ENCODE data around the gene ADAMTS1.

ADAMTS1 gene

DNA sequence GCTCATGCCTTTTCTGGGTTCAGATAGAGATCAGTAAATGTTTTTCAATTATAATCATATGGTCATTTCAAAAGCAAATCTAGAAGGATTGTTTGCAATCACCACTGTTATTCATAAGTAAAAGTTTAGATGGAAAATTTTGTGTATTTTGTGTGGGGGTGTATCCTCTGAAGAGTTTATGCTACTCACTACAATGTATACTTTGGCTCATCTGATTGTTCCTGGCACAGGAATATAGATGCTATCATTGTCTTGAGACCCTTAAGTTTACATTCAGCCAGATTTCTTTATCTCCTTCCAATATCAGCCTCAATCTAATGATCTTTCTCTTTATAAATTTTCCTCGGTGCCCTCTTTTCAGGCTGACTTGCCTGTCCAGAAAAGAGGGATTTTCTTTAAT, 33.0 kb downstream of the ADAMTS1 start:
- no peak for DNase-seq (ENCODE audit: low read depth)

DNA sequence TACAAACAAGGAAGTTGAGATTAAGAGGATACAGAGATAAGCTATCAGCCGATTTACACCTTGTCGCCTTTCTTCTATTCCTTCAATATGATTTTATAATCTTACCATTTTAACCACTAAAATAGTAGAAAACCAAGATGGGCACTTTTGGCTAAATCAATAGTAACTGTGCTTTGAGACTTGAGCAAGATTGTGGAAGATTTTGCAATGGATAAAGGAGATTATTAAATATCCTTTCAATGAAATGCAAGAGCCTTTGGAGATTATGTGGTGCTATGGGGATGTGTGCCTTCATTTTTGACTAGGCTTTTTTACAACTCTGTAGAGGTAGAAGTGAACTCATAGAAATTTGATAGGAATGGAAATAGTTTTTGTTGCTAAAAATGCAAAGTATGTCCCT, 33.7 kb downstream of the ADAMTS1 start:
- no peak for DNase-seq (ENCODE audit: low read depth)

DNA sequence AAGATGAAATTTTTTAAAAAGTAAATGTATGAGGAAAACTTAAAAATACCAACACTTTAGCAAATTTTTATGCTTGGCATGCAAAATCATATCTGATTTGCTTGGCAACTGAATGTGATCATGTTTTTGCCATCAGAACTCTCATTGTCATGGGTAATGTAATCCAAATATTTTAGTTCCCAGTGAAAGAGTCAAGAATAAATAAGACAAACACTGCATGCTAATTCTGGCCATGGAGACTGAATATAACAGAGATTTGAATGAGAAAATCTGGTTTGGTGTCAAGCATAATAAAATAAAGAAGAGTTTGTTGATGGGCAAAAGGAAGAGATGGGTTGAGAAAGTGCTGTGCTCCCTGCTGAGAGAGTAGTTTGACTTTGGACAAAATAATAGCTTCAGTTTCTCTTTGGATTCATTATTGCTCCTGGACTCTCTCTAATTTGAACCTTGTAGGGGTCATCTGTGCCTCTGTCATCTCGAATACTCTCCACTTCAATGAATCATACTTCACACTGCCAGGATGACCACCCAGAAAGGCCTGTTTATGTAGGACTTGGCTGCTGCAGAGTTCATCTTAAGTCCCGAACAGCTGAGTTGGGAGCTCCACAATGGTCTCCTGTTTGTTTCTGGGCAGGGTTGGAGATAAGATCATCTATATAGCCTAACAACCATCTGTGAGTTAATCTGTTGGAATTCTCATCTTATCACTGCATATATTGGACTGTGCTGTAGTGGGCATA, 34.4 kb downstream of the ADAMTS1 start:
- DNase-seq (ENCODE audit: low read depth), result no peak

DNA sequence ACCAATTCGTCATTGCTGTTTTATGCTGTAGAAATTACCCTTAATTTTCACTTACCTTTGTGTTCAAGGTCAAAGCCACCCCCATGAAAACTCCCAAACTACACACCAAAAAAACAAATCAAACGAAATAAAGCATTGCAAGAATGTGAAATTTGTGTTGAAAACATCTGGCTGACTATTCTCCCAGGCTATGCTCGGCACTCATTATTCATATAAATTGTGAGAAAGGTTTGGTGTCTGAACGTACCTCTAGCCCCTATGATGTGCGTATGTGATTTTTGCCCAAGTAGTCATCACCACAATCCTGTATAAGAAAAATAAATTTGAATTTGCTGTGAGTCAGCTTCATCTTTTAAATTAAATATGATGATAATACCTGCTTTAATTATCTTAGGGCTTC, 34.9 kb downstream of the ADAMTS1 start:
- no peak for DNase-seq (ENCODE audit: low read depth)

DNA sequence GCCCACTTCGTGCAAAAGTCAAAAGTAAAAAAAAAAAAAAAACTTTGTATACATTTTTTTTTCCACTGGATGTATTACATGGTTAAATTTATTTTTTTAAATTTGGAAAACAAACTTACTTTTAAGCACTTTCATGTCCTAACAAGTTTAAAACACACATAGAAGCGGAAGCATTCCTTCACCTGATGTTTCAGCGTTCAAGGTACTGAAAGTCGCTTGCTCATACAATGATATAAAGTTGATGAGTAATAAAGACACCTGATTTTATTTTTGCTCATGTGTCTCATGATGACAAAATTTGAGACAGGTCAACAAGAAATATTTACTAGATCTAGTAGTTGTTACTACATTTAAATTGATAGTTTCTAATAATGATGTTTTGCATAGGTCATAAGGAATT, 35.5 kb downstream of the ADAMTS1 start:
- no peak for DNase-seq (ENCODE audit: low read depth)

DNA sequence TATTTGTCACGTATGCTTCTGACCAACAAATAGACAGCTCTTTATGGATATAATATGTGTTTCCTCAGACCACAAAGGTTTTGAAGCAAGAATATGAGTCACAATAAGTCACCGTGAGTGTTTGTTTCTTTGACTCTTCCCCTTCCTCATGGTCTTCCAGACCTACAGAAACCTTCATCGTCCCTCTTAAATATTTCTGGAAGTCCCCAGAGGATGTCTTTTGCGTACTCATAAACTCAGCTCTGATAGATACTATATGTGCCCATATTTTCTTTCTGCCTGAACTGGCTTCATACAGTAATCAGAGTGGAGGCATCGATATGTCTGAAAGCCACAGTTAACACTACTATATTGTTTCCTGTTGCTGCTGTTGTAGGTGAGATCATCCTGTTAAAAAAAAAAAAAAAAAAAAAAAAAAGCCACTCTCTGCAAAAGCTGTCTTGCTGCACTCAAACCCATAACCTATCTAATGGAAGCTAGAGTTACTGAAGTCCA, 38.4 kb downstream of the ADAMTS1 start:
- DNase-seq (ENCODE audit: low read depth), result no peak

DNA sequence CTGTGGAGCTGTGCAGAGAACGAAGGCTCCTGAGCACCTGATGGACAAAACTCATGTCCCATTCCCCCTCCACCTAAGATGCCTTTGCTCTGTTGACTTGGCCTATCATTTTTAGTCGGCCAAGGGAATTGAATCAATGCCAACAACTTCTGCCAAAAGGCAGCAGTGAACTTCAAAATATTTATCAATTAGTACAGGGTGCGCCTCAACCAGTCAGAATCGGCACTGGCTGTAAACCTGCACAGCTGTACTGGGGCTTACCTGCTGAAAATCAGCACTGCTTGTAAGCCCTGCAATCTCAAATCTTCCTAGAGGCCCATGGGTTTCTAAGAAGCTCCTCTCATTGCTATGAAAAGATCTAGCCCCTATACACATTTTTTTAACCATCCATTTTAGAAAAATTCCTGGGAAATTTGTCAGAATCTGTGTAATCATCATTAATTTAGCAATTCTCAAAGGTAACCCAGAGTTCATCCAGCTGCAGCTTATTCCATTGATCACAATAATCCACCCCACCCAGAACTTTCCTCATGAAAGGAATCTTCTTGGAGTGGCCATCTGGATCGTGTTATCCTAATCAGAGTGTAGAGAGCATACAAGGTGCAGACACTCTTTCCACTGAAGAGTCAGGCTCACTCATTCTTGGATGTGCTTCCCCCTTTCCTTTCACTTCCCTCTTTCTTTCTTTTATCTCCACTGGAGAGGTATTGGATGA, 40.2 kb downstream of the ADAMTS1 start:
- DNase-seq (ENCODE audit: low read depth), result no peak

DNA sequence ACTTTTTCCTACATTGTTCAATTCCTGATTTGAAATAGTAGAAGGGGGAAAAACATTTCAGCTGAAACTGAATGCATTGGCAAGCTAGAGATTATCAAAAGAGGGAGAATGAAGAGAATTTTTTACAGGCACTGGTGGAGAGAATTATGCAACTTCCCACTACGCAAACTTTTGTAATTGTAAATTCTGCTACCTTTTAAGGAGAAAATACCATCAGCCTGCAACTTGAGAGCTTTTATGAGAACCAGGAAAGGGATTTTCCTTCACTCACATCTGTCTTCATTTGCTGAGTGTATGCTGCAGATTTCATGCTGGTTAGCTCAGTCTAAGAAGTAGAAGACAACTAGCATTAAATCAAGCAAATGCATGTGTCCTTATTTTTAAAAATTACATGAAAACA, 43.7 kb downstream of the ADAMTS1 start:
- DNase-seq (ENCODE audit: low read depth), result no peak

DNA sequence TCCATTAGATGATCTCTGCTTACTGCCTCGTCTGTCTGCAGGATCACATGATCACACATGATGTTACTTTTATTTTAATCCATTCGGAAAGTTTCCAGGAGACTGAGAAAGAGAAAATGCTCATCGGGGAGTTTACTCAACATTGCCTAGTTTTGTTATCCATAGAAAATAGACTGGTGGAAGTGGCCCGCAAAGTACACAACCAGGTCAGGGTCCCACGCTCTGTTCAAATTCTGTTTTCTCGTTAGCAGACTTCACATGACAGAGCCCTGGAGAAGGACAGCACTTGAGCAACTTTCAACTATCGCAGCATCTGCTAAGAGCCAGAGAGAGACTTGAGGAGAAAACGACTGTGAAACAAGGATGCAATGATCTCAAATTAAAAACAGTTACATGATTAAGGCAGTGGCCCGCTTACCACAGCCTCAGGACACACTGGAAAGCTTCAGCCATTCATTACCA, 44.2 kb downstream of the ADAMTS1 start:
- no peak for DNase-seq (ENCODE audit: low read depth)

DNA sequence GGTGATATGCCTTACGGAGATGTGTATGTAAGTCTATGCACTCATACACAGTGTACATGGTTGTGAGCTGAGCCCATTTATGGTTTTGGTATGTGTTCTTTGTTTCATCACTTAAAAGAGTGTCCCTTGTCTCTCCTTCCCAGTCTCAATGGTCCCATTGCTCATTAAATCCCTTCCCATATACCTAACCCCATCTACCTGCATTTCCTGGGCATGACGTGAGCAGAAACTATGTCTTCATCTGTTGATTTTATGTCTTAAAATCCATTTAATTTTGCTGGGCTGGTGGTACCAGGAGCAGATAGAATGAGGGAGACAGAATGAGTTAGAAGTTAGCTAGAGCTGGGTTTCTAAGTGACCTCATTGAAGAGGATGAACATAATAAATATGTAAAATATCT, 44.8 kb downstream of the ADAMTS1 start:
- DNase-seq (ENCODE audit: low read depth), result no peak

DNA sequence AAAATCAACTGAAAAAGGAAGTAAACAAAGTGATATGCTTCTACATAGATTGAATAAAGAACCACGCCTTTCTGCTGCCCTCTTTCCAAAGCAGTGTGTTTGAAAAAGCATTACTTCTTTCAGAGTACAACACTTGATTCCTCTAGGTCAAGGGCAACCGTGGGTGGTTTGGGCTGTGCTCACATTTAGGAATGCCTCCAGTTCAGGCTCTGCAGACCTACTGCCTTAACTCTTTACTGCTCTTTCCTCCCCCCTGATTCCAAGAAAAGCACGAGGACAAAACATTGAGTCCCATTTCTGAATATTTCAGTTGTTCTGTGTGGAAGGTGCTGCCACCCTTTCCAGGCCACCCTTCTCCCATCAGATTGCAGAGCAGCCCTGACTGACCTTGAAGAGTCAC, 45.2 kb downstream of the ADAMTS1 start:
- no peak for DNase-seq (ENCODE audit: low read depth)

DNA sequence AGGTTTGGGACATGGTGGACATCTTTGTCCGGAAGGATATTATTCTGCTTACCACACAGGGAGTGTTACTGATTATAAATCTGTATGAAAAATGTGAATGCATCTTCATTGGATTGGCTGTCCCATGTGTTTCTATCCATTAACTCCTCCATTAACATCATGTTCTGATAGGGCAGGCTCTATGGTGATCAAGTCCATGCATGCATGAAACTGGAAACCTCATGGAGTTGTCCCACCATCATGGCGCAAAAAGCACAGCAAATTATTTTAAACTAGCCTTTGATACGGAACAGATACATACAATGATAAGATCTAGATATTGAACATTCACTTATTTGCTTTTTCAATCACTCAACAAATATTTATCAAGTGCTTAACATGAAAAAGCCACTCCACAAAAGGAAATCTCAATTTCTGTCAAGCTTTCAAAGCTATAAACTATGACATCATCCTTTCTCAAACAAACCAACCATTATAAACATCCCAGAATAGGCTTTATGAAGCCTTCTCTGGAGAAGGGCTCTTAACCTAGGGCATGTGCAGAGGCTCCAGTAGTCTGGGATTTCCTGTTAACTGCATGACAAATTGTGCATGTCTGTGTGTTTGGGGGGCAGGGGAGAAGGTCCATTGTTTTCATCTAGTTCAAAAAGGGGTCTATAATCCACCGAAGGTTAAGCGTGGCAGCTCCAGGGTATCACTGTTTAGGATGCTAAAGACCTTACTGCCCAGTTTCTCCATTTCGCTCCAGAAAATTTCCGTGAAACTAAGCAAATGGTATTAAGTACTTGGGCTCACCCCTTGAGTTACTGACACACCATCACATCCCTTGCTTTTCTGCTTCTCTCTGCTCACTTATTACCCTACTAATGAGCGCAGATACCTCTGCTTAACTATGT, 46.1 kb downstream of the ADAMTS1 start:
- no peak for DNase-seq (ENCODE audit: low read depth)

DNA sequence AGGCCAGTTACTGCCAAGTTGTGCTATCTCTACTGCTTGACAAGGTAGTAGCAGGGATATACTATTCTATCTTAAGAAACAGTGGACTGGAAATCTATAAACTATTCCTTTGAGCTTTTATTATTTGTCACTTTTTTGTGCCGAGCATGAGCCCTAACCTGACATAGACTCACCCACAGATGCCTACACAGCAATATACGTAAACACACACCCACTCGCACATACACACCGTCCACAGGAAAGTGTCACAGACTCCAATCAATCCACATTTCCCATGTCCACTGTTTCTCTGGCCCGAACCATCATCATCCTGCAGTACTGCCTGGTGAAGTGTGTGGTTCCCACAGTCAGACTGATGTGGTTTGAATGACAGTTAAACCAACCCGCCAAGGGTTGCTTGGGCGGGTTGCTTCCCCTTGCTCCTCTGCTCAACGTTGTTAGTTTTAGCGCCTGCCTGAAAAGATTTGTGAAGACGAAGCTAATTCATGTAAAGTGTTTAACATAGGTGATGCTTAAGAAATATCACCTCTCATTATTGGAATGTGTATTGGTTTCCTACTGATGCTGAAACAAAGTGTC, 47.2 kb downstream of the ADAMTS1 start:
- no peak for DNase-seq (ENCODE audit: low read depth)

DNA sequence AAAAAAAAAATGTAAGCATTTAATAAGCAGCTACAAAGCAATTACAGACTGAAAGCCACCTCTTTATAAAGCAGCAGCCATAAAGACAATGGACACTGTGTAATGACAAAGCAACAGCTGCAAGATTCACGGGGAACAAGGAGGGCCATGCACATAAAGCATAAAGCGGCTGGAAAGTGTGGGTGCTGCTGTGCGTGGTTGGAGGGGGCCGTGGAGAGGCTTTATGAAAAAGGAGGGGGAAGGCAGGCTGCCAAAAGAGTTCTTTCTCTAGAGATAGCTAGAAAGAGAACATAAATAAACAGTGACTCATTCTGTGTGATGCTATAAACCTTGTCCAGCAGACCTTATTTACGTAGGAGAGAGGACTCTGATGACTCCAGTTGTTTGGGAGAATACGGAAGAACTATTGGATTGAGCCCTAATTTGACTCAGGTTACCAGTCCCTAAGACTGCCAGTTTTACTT, 49.3 kb downstream of the ADAMTS1 start:
- no peak for DNase-seq (ENCODE audit: low read depth)

DNA sequence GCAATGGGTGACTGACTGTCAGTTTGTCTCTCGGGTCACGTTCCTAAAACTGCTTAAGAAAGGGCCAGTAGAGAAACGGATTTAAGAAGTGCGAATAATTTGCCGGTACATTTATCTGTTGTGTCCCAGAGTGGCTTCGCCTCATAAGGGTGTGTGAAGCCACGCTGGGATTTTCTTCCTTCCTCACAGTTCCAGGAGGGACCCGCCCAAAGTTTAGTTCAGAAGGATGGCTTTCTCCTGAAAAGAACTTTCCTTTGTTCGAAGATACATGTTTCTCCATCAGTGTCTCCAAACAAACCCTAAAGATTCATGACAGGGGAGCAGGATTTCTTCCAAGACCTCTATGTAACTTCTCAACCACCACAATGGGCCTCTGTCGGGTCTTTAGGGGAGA, 49.8 kb downstream of the ADAMTS1 start:
- DNase-seq (ENCODE audit: low read depth), result no peak

DNA sequence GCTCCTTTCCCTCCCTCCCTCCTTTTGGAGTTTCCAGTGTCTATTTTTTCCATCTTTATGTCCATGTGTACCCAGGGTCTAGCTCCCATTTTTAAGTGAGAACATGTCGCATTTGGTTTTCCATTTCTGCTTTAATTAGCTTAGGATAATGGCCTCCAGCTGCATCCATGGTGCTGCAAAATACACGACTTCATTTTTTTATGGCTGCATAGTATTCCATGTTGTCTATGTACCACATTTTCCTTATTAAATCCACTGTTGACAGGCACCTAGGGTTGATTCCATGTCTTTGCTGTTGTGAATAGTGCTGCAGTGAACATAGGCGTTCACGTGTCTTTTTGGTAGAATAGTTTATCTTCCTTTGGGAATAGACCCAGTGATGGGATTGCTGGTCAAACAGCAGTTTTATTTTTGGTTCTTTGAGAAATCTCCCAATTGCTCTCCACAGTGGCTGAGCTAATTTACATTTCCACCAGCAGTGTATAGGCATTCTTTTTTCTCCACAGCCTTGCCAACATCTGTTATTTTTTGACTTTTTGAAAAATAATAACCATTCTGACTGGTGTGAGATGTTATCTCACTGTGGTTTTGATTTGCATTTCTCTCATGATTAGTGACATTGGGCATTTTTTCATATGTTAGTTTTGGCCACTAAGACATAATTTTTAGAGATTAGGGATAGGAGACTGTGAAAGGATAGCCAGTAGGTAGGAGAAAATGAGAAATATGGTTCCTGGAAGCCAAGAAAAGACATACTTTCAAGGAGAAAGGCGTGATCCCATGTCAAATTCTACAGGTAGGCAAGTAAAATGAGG, 50.4 kb downstream of the ADAMTS1 start:
- DNase-seq (ENCODE audit: low read depth), result no peak

DNA sequence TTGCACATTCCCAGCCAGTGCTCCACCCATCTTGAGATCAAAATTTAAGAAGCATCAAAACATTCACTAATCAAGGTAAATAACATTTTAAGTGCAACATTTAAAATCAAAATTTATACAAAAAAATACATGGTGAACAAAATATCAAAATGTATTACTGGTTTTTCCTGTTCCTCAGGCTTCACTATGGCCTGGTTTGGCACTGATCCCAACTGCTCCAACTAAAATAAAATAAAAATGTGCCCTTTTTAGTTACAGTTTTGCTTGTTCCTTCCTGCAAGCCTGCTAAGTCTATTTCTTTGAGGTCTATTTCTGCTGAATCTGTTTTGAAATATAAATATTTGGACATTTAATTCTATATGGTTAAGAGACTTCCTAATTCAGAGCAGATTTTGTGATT, 54.9 kb downstream of the ADAMTS1 start:
- DNase-seq (ENCODE audit: low read depth), result no peak

DNA sequence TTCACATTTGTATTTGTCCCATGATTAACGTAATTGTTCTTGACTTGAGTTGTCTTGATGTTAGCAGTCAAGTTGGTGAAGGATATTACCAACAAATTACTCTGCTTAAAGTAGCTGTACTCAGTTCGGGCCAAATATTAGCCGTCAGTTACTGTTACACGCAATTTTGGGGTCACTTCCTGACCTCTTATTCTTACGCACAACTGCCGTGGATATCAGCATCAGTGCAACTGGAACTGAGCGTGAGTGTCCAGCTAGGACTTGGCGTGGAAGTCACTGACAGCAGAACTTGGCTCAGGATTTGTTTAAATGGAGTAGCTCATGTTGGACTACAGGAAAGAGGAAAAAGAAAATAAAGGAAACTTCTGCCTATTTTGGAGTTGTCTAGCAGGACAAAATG, 56.4 kb downstream of the ADAMTS1 start:
- DNase-seq (ENCODE audit: low read depth), result no peak
